Measurements from ENCODE around the gene KATNAL1.

KATNAL1 gene

DNA sequence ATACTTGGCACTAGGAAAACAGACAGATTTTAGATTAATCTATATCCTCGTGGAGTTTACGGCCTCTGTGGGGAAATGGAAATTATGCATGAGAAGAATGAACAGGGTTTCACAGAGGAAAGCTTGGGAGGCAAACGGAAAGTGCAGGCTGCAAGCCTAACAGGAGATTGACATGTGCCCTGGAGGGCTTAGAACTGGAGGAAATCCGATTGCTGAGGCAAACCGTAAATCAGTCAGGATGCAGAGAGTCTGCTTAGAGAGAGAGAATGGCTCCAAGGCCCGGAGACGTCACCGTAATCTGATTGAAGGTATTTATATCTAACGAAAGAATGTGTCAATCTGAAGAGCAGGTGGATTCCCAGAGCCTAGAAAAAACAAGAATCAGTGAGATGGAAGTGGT lies 143.2 kb downstream of the KATNAL1 start:
- no peak for DNase-seq (ENCODE audit: low read depth in 2 of 2)

DNA sequence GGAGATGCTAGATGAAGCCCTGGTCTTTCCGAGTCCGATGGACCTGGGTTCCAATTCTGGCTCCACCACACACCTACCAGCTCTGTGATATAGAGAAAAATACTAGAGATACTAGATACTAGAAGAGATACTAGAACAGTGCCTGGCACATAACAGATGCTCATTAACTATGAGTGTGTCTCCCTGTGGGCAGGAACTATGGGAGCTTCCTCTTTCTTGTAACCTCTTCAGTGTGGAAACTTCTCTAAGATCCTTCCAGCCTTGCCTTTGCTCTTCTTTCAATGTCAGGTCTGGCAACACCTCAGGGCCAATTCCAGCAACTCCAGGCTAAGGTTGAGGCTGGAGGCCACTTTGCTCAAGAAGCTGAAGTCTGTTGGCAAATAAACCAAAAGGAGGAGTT lies 143.9 kb downstream of the KATNAL1 start:
- DNase-seq (ENCODE audit: low read depth in 2 of 2): no peak

DNA sequence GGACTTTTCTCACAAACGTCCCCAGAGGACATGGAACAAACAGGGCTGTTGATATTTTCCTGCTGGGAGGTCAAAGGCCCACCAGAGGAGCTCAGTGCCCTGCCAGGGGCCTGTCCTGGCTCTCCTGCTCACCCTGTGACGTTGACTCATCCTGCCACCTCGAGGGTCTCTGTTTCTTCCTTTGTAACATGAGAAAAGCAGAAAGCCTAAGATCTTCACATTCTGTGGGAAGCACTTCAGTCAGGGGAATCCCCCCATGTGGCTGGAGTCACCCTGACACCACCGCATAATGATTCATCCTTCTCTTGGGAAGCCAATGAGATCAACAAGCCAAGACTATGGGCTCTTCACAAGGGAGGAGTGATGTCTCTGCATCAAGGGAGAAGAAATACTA lies 147.9 kb downstream of the KATNAL1 start:
- no peak for DNase-seq (ENCODE audit: low read depth in 2 of 2)

DNA sequence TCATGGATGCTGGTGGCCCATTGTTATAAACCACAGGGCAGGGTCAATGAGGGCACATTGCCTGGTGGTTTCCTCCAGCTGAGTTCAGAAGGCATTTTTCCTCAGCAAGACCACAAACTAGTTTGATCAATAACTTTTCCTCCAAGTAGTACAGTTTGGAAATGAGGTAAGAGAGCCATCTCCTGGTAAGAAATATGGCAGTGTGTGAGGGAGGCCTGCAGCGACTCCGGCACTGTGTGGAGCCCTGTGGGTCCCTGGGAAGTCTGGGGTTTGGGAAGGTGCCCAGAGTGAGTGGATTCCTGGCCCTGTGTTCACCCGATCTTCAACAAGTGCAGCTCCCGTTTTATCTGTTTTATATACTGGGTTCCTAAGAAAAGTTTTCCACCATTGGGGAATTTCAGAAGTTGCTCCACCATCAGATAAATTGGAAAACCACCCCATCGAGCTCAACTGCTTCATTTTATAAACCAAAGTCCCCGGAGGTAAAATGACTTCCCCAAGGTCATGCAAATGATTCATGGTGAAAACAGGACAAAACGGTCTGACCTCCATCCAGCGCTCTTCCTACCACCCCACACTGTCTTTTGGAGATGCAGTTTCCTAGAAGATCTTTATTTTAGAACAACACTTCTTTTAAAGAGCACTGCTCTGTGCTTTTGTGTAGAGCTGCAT lies 148.4 kb downstream of the KATNAL1 start:
- DNase-seq (ENCODE audit: low read depth in 2 of 2): no peak

DNA sequence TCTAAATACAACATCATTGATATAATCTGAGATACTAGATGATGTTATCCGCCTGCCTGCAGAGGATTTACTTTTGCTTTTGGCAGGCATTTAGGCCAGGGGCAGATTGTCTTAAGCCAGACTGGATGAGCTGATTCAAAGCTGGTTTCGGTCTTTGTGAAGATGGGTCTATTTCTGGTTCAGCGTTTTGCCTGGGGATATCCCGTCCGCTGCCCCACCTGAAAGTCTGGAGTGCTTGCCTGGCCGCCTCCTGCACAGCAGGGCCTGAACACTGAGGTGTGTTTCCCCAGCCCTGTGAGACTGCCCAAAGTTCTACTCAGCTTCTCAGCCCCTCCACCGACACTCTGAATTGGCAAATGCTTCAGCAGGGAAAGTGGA lies 149.7 kb downstream of the KATNAL1 start:
- DNase-seq (ENCODE audit: low read depth in 2 of 2): no peak

DNA sequence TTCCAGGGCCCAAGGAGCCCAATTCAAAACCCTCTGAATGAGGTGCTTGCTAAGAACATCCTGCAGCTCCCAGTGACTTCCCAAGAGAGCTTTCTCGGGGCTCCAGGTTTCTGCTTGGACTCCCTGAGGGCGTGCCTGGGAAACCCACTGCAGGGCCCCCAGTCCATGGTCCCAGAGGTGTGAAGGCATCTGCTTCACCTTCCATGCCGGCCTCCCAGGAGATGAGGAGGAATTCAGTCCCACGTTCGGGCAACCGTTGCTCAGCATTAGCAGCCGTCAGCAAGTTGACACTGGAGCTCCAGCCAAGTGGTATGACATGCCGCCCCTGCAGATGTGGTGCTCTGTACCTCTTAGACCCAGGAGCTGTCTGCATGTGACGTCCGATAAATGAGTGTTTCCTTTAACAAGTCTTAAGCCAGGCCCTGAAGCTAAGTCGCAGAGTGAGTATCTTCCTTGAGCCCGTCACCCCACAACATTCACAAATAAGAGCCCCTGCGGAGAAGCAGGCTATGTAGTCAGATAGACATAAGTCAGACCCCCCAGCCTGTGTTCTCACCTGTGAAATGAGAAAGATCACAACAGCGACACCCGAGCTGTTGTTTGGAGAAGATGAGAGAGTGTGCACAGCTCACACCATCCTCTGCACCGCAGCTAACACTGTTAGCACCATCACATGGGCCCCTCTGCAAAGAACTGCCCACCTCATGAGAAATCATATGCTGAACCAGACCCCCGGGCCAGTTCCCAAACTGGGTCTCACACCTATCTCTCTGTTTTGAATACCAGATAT lies 150.3 kb downstream of the KATNAL1 start:
- no peak for DNase-seq (ENCODE audit: low read depth in 2 of 2)

DNA sequence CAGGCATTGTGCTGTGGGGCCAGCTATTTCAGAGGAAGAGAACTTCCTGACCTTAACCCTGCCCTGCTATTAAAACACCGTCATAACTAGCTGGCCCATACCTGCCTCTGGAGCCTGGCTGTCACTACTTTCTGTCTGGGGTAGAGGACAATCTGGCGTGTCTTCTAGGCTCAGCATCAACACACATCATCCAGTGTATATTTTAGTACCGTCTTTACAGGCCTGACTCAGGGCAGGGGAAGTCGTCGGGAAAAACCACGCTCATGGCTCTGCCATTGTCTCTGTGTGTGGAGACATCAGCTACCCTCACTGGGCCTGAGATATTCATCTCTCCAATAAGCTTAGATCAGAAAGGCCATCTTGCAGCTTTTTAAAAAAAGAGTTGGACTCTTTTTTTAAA lies 151.1 kb downstream of the KATNAL1 start:
- DNase-seq (ENCODE audit: low read depth in 2 of 2): no peak

DNA sequence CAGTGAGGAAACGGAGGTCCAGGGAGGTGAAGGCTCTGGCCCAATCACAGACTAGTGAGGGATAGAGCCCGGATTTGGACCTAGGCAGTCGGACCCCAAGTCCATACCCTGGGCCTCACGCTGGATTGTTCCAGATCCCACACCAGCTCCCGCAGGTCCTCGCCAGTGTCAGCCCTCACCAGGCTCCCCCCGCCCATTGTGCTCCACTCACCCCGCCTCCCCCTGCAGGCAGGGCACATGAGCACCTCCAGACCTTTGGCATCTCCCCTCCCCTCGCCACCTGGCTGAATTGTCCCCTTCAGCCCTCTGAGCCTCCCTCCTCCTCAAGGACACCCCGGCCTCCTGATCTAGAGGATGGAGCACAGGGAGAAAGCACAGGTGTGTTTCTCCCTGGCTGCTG lies 152.4 kb downstream of the KATNAL1 start:
- DNase-seq (ENCODE audit: low read depth in 2 of 2): no peak

DNA sequence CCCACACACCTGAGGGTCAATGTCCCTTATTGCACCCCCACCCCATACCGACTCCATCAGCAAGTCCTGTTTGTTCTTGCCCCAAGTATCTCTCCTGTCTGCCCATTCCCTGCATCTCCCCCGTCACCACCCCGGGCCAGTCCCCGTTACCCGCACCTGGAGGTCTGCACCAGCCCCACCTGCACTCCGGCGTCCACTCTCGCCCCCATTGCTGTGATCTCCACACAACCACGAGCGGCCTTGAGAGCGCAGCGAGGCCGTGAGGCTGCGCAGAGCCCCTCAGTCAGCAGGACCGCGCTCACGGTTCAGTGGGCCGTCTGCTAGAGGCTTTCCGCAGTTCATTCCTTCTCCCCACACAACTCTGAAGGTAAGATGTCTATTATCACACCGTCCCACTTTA lies 152.8 kb downstream of the KATNAL1 start:
- DNase-seq (ENCODE audit: low read depth in 2 of 2): no peak

DNA sequence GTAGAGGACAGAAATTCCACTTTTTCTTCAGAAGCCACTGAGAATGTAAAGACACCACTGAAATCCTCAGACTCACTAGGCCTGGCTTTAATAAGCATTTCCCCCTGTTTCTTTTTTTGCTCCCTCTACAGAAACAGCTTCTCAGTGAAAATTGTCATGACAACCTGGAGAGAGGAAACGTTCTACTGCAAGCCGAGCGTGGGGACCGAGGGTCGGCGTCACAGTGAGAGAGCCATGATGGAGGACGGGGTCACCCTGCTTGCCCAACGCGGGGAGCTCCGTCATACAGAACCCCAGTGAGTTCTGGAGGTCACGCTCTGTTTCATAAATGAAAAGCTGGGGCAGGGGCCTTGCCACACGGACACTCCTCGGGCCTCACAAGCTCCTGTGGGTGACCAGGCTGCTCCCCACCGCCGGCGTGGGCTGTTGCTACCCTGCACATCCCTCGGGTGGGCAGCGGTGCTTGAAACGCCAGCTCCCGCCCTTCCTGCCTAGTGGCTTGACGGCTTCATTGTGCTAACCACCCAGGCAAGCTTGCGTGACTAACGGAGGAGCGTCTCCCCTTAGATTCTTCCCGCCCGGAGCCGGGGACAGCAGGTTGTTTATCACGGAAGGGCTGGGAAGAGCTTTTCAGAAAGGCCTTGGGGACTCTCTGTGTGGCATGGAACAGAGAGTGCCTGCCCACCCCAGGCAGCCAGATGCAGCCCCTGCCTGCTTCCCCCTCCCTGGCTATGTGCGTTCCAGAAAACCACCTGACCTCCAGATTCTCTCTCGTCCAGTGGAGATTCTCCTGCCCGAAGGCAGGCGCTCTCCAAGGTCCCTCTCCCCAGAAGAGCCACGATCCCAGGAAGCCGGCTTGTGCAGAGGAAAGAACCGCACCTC lies 153.6 kb downstream of the KATNAL1 start:
- DNase-seq (ENCODE audit: low read depth in 2 of 2): no peak

All from stimulated activated CD8-positive, alpha-beta memory T cell treated with anti-CD3 and anti-CD28 coated beads, Interleukin-7, amount 100 ng/mL, for 1 hour (primary cell).